Upper lobe of right lung (tissue), 1 donor: ENCODE results near the gene IL32. TPM values are rescaled to one million over a fixed set of nuclear protein-coding genes. Genes with fewer than 3 reads are reported as not detected.

ENCODE experiments used
- ATAC-seq: fragments of 200-7000 bp; cut with Tn5 transposase; one replicate; pipeline ENCODE4 v1.9.1; 2020; ENCODE audit warnings: mild to moderate bottlenecking, moderate library complexity
- DNase-seq: peaks from one replicate; pipeline ENCODE4 v3.0.0-alpha.2; 2020
- H3K27ac ChIP-seq: fragments of 200-600 bp; one replicate; pipeline ENCODE4 v1.8.0; 2022
- H3K27me3 ChIP-seq: fragments of 200-600 bp; one replicate; pipeline ENCODE4 v1.8.0; 2022; ENCODE audit warnings: mild to moderate bottlenecking
- H3K36me3 ChIP-seq: fragments of 200-600 bp; one replicate; pipeline ENCODE4 v1.8.0; 2022
- H3K4me1 ChIP-seq: fragments of 200-600 bp; one replicate; pipeline ENCODE4 v1.8.0; 2022
- H3K4me3 ChIP-seq: fragments of 200-600 bp; one replicate; pipeline ENCODE4 v1.8.0; 2022; ENCODE audit warnings: mild to moderate bottlenecking
- H3K9me3 ChIP-seq: fragments of 200-600 bp; one replicate; pipeline ENCODE4 v1.8.0; 2022
- intact Hi-C: fragments of 100-400 bp; cut with DNase I; formaldehyde crosslinking; loops from one replicate; pipeline ENCODE4 v1.11.0; 2022
- total RNA-seq: library from RNA; stranded (reverse); fragmentation: NEBNext Ultra II Directional; extraction: Animal tissue kit (Norgen Biotek cat#: 25700); gene quantifications from one replicate; pipeline ENCODE4 v1.2.1, GENCODE V29; 2021
- TF ChIP-seq, protein P1 (sequence below): fragments of 200-600 bp; IDR thresholded peaks from one replicate; pipeline ENCODE4 v1.8.0; 2022; ENCODE audit warnings: antibody characterized with exemption
- donor health status: DM: no; HTN: yes; CAD: no; lungs with severe emphysema.

The IL32 gene
- total RNA-seq, 1 donor from 2014 or later, result 91.5 TPM

DNA sequence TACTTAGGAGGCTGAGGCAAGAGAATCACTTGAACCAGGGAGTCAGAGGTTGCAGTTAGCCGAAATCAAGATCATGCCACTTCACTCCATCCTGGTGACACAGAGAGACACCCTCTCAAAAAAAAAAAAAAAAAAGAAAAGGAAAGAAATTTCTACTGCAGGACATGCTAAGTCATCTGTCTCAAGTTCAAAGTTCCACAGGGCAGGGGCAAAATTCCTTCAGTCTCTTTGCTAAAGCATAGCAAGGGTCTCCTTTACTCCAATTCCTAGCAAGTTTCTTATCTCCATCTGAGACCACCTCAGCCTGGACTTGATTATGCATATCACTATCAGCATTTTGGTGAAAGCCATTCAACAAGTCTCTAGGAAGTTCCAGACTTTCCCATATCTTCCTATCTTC is 19.1 kb downstream of the IL32 start:
- ATAC-seq, result no peak
- Histone ChIP-seq H3K9me3 (no peaks in the 10 kb centered on the region), H3K27ac (no peak overlapping the region), H3K4me1 (peaks cover 24% of the 10 kb centered on the region), H3K36me3 (no peaks in the 10 kb centered on the region), H3K4me3 (no peak overlapping the region), H3K27me3 (no peaks in the 10 kb centered on the region)
- DNase-seq, result no peak
- intact Hi-C loops, result no loop called here
- TF ChIP-seq, protein P1, sequence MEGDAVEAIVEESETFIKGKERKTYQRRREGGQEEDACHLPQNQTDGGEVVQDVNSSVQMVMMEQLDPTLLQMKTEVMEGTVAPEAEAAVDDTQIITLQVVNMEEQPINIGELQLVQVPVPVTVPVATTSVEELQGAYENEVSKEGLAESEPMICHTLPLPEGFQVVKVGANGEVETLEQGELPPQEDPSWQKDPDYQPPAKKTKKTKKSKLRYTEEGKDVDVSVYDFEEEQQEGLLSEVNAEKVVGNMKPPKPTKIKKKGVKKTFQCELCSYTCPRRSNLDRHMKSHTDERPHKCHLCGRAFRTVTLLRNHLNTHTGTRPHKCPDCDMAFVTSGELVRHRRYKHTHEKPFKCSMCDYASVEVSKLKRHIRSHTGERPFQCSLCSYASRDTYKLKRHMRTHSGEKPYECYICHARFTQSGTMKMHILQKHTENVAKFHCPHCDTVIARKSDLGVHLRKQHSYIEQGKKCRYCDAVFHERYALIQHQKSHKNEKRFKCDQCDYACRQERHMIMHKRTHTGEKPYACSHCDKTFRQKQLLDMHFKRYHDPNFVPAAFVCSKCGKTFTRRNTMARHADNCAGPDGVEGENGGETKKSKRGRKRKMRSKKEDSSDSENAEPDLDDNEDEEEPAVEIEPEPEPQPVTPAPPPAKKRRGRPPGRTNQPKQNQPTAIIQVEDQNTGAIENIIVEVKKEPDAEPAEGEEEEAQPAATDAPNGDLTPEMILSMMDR, result no peak

DNA sequence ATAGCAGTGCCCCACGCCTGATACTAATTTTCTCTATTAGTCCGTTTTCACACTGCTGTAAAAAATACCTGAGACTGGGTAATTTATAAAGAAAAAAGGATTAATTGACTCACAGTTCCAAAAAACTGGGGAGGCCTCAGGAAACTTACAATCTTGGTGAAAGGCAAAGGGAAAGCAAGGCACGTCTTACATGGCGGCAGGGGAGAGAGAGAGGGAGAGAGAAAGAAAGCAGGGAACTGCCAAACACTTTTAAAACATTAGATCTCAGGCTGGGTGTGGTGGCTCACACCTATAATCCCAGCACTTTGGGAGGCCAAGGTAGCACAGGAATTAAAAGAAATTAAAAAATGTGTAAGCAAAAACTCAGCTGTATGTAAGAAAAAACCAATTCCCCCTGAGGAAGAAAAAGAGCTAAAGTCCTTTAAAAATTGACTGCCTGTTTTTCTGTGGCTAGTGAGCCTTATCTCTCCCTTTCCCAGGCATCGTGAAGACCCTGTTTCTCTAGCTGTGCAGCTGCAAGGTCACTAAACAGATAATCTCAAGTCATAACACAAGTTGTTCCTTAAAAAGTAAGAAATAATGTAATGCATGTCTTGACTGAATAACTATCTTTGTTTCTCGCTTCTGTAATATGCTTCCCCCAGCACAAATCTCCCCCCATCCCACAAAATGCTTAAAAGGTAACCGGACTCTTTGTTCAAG is 19.7 kb downstream of the IL32 start:
- TF ChIP-seq, protein P1, result no peak
- ATAC-seq, result no peak
- H3K27me3 ChIP-seq, result no peaks in the 10 kb centered on the region
- H3K4me1 ChIP-seq, result peaks cover 24% of the 10 kb centered on the region
- no peak for DNase-seq
- intact Hi-C loops, result no loop called here
- H3K9me3 ChIP-seq, result no peaks in the 10 kb centered on the region
- no peak overlapping the region for H3K4me3 ChIP-seq
- no peak overlapping the region for H3K27ac ChIP-seq
- H3K36me3 ChIP-seq, result no peaks in the 10 kb centered on the region

DNA sequence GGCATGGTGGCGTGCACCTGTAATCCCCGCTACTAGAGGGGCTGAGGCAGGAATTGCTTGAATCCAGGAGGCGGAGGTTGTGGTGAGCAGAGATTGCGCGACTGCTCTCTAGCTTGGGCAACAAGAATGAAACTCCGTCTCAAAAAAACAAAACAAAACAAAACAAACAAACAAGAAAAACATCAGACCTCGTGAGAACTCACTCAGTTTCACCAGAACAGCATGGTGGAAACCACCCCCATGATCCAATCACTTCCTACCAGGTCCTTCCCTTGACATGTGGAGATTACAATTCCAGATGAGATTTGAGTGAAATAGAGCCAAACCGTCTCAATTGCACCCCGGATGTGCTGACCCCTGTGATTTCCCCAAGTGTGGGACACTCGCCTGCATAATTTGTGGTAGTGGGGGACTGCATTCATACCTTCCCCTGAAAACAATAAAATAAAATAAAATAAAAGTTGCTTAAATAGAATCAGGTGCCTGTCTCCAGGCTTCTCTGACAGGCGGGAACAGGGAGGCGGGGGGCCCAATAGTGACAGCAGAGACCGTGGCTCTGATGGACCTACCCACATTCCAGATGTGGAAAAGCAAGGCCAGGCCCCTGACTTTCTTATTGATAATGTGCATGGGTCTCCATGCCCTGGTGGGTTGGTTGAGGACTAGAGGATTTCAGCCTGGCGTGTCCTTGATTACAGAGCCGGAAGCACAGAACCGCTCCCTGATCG is 20.6 kb downstream of the IL32 start:
- peaks cover 24% of the 10 kb centered on the region for H3K4me1 ChIP-seq
- no peaks in the 10 kb centered on the region for H3K36me3 ChIP-seq
- H3K27ac ChIP-seq, result peak overlapping the region; percentile 81
- intact Hi-C loops, result no loop called here
- no peaks in the 10 kb centered on the region for H3K9me3 ChIP-seq
- DNase-seq (no peak), ATAC-seq (no peak)
- peak overlapping the region; percentile 49 for H3K4me3 ChIP-seq
- TF ChIP-seq, protein P1, result no peak
- no peaks in the 10 kb centered on the region for H3K27me3 ChIP-seq

DNA sequence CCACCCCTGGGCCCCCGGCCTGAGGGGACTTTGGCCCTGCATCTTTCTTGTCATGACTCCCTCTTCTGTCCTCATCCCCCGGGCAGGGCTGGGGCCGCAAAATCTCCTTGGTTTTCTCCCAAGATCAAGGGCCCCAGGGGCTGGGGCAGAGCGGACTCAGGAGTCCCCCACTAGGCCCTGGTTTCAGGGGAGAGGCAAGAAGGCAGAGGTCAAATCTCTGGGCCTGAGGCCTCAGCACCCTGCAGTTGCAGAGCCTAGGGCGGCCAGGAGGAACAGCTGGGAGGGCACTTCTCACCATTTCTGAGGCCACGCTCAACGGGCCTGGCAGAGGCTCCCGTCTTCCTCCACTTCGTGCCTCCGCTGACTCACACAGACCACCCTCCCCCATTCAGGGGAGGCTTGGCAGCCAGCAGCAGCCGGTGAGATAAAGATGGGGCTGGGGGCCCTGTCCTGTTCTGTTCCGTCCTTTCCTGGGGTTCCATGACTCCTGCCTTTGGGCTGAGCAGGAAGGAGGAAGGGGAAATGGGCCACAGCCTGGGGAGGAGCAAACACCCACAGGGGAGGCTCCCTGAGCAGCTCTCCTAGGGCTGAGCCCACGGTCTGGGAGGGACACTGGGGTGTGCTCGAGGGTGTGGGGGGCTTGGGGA is 21.3 kb downstream of the IL32 start:
- Histone ChIP-seq H3K4me3 (peak overlapping the region; percentile 49), H3K9me3 (no peaks in the 10 kb centered on the region), H3K27me3 (no peaks in the 10 kb centered on the region), H3K27ac (peak overlapping the region; percentile 81), H3K36me3 (no peaks in the 10 kb centered on the region), H3K4me1 (peaks cover 24% of the 10 kb centered on the region)
- TF ChIP-seq, protein P1, result no peak
- no peak for DNase-seq
- intact Hi-C loops, result no loop called here
- peak; percentile 63 for ATAC-seq

DNA sequence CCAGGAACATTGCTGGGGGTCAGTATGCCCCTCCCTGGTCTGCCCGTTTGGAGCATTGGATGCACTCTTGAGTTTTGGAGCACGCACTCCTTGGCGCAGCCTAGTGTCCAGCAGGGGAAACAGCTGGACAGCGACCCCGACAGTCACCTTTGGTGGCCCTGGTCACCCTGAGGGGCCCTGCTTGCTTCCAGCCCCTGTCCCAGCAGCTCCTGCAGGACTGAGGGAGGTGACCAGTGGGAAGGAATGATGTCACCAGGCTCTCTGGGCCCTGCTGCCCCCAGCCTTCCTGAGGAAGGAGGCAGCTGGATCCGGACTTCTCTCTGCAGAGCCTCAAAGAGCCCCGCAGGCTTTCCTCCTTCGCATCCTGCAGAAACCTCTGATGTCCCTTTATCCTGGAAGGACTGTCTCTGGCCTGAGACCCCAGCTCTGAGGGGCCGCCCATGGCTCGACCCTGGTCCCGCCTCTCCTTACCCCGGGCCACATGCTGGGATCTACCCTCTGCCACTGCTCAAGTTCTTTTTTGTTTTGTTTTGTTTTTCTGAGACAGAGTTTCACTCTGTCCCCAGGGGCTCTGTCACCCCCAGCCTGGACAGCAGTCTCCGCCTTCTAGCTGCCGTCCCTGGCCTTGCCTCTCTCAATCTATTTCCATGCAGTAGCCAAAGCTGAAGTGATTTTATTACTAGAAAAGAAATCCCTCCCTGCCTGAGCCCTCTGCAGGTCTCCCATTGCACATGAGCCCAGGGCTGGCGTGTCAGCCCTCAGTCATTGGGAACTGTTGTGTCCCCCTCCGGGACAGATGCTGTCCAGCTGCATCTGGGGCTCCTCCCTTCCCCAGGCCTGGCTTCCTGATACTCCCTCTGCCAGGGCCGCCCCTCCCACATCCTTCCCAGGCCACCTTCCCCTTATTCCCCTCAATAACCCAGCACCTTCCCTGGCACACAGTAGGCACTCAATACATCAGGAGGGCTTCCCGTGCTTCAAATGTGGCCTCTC is 22.1 kb downstream of the IL32 start:
- peak overlapping the region; percentile 81 for H3K27ac ChIP-seq
- no peaks in the 10 kb centered on the region for H3K9me3 ChIP-seq
- ATAC-seq (peak; percentile 58), DNase-seq (no peak)
- TF ChIP-seq, protein P1, result peak; percentile 23
- peaks cover 4% of the 10 kb centered on the region for H3K27me3 ChIP-seq
- H3K4me1 ChIP-seq, result peaks cover 24% of the 10 kb centered on the region
- no peaks in the 10 kb centered on the region for H3K36me3 ChIP-seq
- intact Hi-C loops, result no loop called here
- peak overlapping the region; percentile 49 for H3K4me3 ChIP-seq
